OCI-M2 (cell line): Measurements from ENCODE around the gene FAM240B.

Experiments used
- DNase-seq: peaks from one replicate; lab custom pipeline; 2025; ENCODE audit not compliant: unreplicated experiment; lab: John Stamatoyannopoulos, UW

The FAM240B gene

GRCh38 chr9:38720083-38720745 lies at the start of gene FAM240B:
Gene FAM240B, minus strand, starts transcription at chr9:38720133. Its CDS starts 16,134 bp downstream, at chr9:38703999.
- no peak for DNase-seq

GRCh38 chr9:38768351-38768761 lies 48.4 kb upstream of the FAM240B start:
- no peak for DNase-seq

GRCh38 chr9:38765101-38765500 lies 45.2 kb upstream of the FAM240B start:
- no peak for DNase-seq

DNA sequence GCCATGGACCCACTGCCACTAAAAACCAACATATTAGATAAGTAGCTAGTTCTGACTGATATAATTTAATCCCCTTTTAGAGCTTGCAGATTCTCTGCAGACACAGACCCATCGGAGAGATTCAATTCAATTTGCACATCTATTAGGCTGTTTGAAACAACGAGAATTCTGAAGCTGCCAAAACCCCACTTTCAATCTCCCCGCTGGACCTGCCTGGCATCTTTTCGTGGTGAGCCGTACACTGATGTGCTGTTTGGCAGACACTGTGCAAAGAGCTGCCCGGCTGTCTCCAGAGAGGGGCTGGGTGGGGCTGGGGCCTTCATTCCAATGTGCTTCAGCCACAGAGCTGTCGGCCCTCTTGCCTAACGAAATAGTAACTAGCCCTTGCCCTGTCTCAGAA lies 42.1 kb upstream of the FAM240B start:
- no peak for DNase-seq

- DNase-seq, result no peak
Measured at GRCh38 chr9:38761339-38761738, 41.4 kb upstream of the FAM240B start.

DNA sequence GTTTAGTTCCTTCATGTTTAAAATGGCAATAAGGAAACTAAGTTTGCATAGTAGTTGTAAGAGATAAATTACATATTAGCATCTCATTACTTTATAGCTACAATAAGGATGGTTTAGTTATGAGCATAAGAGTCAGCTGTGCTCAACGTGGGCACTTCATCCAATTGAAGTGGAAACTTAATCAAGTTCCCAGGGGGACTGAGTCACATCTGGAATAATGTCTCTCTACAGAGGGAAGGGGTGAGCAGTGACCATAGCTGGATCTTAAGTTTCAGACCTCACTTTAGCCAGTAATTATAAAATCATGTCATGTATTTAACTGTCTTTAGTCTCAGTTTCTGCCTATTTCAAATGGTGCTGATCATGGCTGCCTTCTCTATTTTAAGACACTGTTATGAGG lies 36.8 kb upstream of the FAM240B start:
- no peak for DNase-seq

- no peak for DNase-seq
Measured at GRCh38 chr9:38747941-38748340, 28.0 kb upstream of the FAM240B start.

GRCh38 chr9:38747067-38747466 lies 27.1 kb upstream of the FAM240B start:
- DNase-seq, result no peak

DNA sequence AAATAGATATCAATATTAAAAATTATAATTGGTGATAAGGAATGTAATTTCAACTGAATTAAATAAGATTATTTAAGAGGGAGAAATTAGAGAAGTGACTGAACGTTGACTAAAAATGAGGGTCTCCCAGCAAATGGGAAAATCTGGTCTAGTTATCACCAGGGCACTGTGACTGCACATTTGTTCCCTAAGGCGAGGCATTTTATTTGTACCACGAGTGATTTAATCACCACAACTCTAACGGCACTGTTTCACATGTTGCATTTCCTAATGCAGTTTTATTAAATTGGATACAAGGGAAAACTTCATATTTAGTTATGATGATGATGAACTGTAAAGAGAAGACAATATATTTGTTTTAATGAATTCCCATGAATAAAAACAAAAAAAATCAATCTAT lies 26.4 kb upstream of the FAM240B start:
- DNase-seq, result no peak

GRCh38 chr9:38744484-38744883 lies 24.6 kb upstream of the FAM240B start:
- DNase-seq, result no peak

- no peak for DNase-seq
Measured at GRCh38 chr9:38737246-38737645, 17.3 kb upstream of the FAM240B start.

- DNase-seq, result no peak
Measured at GRCh38 chr9:38734831-38735230, 14.9 kb upstream of the FAM240B start.

DNA sequence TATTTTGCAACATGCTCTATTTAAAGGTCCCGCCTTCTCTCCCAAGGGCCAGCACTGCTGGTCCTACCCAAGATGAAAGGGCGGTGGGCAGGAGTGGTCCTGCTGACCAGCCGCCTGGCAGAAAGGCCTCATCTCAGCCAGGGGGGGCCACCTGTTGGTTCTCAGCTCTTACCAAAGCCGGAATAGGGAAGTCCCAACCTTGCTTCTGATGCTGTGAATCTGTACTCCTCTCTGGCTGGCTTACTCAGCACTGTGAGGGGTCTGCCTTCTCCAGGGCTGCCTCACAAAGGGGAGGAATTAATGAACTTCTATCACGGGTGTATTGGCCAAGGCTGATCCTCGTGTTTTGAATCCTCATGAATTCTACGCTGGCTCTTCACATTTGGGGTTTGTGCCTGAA lies 13.6 kb upstream of the FAM240B start:
- no peak for DNase-seq

GRCh38 chr9:38732885-38733284 lies 13.0 kb upstream of the FAM240B start:
- DNase-seq, result no peak

- no peak for DNase-seq
Measured at GRCh38 chr9:38727497-38728001, 7.6 kb upstream of the FAM240B start.

DNA sequence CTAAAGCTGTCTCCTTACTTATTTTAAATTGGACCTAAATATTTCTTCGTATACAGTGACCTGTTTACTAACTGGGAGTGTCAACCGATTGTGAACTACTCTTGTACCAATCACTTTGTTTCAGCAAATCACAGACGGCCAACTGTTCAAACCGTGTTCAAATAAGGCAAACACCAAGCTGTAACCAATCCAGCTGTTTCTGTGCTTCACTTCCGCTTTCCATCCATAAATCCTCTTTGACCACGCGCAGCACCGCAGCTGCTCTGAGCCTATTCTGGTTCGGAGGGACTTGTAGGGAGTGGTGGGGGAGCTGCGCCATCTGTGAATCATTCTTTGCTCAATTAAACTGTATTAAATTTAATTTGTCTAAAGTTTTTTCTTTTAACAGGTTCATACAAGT lies 4.8 kb upstream of the FAM240B start:
- no peak for DNase-seq

GRCh38 chr9:38718148-38718547 lies 1.8 kb downstream of the FAM240B start:
- no peak for DNase-seq

GRCh38 chr9:38715684-38716083 lies 4.2 kb downstream of the FAM240B start:
- no peak for DNase-seq

DNA sequence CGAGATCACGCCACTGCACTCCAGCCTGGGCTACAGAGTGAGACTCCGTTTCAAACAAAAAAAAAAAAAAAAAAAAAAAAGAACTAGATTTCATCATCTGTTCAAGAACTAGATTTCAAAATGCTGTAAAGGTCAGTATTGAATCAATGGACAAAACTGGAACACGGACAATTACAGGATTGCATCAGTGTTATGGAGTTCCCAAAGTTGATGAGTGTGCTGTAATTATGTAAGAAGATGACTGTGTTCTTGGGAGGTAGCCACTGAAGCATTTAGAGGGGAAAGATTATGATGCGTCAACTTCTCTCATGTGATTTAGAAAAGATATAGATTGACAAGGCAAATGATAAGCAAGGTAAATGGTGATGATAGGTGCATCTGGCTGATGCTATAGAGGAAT lies 6.5 kb downstream of the FAM240B start:
- DNase-seq, result no peak

GRCh38 chr9:38708759-38709158 lies 11.2 kb downstream of the FAM240B start:
- no peak for DNase-seq

DNA sequence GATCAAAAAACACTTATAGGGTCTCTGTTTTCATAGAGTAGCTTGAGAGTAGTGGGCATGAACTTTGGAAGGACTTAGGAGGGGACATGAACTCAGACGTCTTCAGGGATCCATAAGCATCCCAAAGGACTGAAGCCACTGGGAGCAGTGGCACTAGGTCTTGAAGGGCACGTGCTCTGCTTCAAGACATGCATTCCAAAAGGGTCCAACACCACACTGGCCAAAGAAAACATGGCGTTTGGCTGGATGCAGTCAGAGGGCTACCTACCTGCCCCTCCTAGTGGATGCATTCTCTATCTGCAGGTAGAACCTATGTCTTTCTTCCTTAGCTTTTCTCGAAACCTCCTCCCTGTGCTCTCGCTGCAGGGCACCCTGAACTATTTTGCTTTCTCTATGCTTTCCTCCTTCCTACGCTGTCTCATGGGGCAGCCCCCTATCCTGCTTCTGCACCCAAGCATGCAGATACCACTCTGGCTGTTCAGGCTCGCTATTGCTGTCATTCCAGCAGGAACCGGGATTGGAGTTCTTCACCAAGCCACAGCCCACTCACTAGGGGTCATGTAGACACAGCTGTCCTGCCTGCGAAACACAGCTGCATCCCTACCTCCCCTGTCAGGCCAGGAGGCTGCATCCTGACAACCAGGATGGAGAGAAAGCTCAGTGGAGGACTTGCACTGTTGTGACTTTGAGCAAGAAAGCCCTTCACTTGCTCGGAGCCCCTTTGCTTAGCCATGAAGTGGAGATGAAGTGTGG lies 11.9 kb downstream of the FAM240B start:
- no peak for DNase-seq

DNA sequence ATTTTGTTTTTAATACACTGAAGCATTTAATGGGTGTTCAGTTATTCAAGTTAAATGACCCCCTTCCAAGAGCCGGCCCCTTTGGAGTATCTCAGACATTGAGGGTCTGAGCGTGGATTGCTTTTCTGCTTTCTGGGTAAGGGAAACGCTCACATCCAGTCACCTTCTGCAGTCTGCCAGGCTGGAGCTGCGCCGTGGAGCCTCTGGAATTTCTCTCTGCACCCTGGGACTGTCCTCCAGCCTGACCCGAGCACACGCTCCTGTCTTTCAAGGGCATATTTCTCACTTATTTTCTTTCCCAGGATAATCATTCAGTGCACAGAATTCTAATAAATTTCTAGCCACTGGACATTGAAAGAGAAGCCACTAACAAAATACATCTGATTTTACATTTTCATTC lies 13.4 kb downstream of the FAM240B start:
- DNase-seq, result no peak

- DNase-seq, result no peak
Measured at GRCh38 chr9:38705917-38706316, 14.0 kb downstream of the FAM240B start.
